Psoas muscle (tissue), 8 donors: ENCODE results near the gene CCER1. TPM values are rescaled to one million over a fixed set of nuclear protein-coding genes. Genes with fewer than 3 reads are reported as not detected.

Experiments used
- ATAC-seq, 4 donors: fragments of 200-7000 bp; cut with Tn5 transposase; one replicate each; pipeline ENCODE4 v1.9.1; 2020; ENCODE audit warnings: moderate library complexity in 3 of 4, mild to moderate bottlenecking in 2 of 4
- DNase-seq, 2 donors: peaks; one replicate each; pipeline ENCODE4 v3.0.0-alpha.2; 2020
- H3K27ac ChIP-seq: fragments of 200-600 bp; one replicate; pipeline ENCODE4 v1.8.0; 2022
- H3K27me3 ChIP-seq, 3 donors: fragments of 200-600 bp in 1 of 3; one replicate each; pipeline versions ENCODE4 v1.6.1 to v1.8.0; 2013 to 2022; ENCODE audit warnings: low read length in 2 of 3, mild to moderate bottlenecking in 2 of 3, moderate library complexity in 1 of 3; ENCODE audit not compliant: insufficient read depth in 3 of 3
- H3K36me3 ChIP-seq, 2 donors: fragments of 200-600 bp in 1 of 2; one replicate each; pipeline versions ENCODE4 v1.6.1 to v1.8.0; 2013 to 2022; ENCODE audit warnings: low read depth in 1 of 2, mild to moderate bottlenecking in 1 of 2, moderate library complexity in 1 of 2; ENCODE audit not compliant: insufficient read depth in 1 of 2
- H3K4me1 ChIP-seq: fragments of 200-600 bp; one replicate; pipeline ENCODE4 v1.8.0; 2022
- H3K4me3 ChIP-seq: fragments of 200-600 bp; one replicate; pipeline ENCODE4 v1.8.0; 2022; ENCODE audit warnings: mild to moderate bottlenecking
- H3K9me3 ChIP-seq: fragments of 200-600 bp; one replicate; pipeline ENCODE4 v1.8.0; 2022
- WGBS, 3 donors: extraction: QIAGEN DNeasy Blood & Tissue Kit; methylation state at CpG; one replicate each; pipeline versions ENCODE4 v1.1.6 to v1.1.7; 2013; 5-methylcytosine and 5-hydroxymethylcytosine counted together
- intact Hi-C, 2 donors: fragments of 100-400 bp; cut with DNase I; formaldehyde crosslinking; loops; one replicate each; pipeline versions ENCODE4 v1.11.0 to v1.14.2; 2022
- polyA plus RNA-seq, 3 donors: library from polyadenylated mRNA; stranded (reverse); fragments of 200-250 nt; gene quantifications; one replicate each; pipeline ENCODE4 v1.2.3, GENCODE V29; 2013
- total RNA-seq, 4 donors: library from RNA; stranded (reverse); fragmentation: NEBNext Ultra II Directional in 2 of 4; extraction: Animal tissue kit (Norgen Biotek cat#: 25700) in 2 of 4; gene quantifications; one replicate each; pipeline versions ENCODE4 v1.2.1 to v1.2.4, GENCODE V29; 2021 to 2023
- TF ChIP-seq, protein P1 (sequence below): fragments of 200-600 bp; IDR thresholded peaks from one replicate; pipeline ENCODE4 v1.8.0; 2022; ENCODE audit warnings: antibody characterized with exemption
- donor health status: healthy with polysubstance abuse.
- donor health status: DM: no; HTN: no; CAD: no; lungs with moderate emphysema.
- donor health status: Bipolar disorder and iron deficiency.
- donor health status: healthy.
- donor health status: DM: yes; HTN: yes; CAD: no.
- donor health status: DM: no; HTN: no; CAD: no.
- donor health status: DM: no; HTN: no; CAD: no.
- donor health status: DM: yes; HTN: yes; CAD: no.

CCER1 gene
- total and polyA plus RNA-seq, 7 donors, result not detected

DNA sequence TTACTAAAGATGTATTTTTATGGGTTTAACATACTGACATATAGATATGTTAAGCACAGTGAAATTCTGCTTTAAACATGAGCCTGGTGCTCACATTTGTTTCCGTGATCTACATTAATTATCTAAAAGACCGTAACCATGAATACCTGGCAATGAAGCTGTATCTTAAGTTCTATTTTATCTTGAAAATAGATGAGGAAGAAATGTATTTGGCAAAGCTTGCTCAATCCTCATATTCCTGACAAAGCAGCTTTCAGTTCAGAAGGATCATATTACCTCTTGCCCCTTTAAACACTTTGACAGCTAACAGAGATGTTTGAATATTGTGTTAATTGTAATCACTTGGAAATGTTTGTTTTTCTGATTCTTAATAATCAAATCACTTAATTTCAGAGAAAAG, 40.0 kb upstream of the CCER1 start:
- TF ChIP-seq, protein P1, sequence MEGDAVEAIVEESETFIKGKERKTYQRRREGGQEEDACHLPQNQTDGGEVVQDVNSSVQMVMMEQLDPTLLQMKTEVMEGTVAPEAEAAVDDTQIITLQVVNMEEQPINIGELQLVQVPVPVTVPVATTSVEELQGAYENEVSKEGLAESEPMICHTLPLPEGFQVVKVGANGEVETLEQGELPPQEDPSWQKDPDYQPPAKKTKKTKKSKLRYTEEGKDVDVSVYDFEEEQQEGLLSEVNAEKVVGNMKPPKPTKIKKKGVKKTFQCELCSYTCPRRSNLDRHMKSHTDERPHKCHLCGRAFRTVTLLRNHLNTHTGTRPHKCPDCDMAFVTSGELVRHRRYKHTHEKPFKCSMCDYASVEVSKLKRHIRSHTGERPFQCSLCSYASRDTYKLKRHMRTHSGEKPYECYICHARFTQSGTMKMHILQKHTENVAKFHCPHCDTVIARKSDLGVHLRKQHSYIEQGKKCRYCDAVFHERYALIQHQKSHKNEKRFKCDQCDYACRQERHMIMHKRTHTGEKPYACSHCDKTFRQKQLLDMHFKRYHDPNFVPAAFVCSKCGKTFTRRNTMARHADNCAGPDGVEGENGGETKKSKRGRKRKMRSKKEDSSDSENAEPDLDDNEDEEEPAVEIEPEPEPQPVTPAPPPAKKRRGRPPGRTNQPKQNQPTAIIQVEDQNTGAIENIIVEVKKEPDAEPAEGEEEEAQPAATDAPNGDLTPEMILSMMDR, result no peak
- no peak overlapping the region for H3K4me3 ChIP-seq
- no peaks in the 10 kb centered on the region for H3K4me1 ChIP-seq
- no peak overlapping the region for H3K27ac ChIP-seq
- DNase-seq, result no peak
- H3K36me3 ChIP-seq, result no peaks in the 10 kb centered on the region
- intact Hi-C loops, result no loop called here
- no peak for ATAC-seq
- no peaks in the 10 kb centered on the region for H3K27me3 ChIP-seq
- WGBS, 3 donors, result 47 to 67% (median 58%) methylated on average over 2 of the region's 2 CpGs
- no peaks in the 10 kb centered on the region for H3K9me3 ChIP-seq

DNA sequence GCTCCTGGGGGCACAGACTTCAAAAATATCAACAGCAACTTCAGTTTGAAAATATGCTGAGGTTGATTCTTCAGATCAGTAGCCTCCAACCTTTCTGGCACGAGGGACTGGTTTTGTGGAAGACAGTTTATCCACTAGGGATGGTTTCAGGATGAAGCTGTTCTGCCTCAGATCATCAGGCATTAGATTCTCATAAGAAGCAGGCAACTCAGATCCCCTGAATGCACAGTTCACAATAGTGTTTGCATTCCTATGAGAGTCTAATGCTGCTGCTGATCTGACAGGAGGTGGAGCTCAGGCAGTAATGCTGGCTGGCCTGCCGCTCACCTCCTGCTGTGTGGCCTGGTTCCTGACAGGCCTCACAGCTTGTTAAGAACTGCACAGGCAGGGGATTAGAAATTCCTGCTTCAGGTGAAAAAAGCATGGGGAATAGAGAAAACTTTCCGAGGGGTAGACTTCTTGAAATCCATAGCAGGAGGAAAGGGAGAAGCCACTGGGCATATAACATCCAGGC, 37.0 kb upstream of the CCER1 start:
- intact Hi-C loops, result no loop called here
- DNase-seq, result no peak
- no peaks in the 10 kb centered on the region for H3K27me3 ChIP-seq
- H3K36me3 ChIP-seq, result no peaks in the 10 kb centered on the region
- 83 to 86% (median 86%) methylated on average over 3 of the region's 3 CpGs for WGBS, 3 donors
- H3K27ac ChIP-seq, result no peak overlapping the region
- ATAC-seq, result no peak
- no peak overlapping the region for H3K4me3 ChIP-seq
- H3K9me3 ChIP-seq, result no peaks in the 10 kb centered on the region
- no peaks in the 10 kb centered on the region for H3K4me1 ChIP-seq
- TF ChIP-seq, protein P1, result no peak

DNA sequence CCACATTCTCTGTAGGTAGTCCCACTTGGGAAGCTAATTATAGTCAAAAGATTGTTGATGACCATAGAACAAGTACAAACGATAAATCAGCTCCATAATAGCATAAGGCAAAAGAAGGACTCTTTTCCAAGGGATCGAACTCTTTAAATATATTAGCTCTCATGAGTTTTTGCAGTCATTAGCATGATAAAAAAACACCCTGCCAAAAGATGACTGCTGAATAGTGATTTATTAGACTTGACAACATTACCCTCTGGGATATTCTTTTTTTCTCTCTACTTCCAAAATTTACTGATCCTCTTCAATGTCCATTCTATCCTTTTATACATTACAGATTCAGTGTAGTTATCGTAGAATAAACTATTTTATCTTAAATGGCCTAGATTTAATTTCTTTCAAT, 35.6 kb upstream of the CCER1 start:
- intact Hi-C loops, result no loop called here
- ATAC-seq (no peak), DNase-seq (no peak)
- H3K9me3 ChIP-seq, result peaks cover 5% of the 10 kb centered on the region
- no peak overlapping the region for H3K4me3 ChIP-seq
- TF ChIP-seq, protein P1, result no peak
- WGBS, 3 donors, result 54 to 58% (median 57%) methylated on average over 3 of the region's 3 CpGs
- no peaks in the 10 kb centered on the region for H3K4me1 ChIP-seq
- H3K36me3 ChIP-seq, result no peaks in the 10 kb centered on the region
- no peaks in the 10 kb centered on the region for H3K27me3 ChIP-seq
- H3K27ac ChIP-seq, result no peak overlapping the region

DNA sequence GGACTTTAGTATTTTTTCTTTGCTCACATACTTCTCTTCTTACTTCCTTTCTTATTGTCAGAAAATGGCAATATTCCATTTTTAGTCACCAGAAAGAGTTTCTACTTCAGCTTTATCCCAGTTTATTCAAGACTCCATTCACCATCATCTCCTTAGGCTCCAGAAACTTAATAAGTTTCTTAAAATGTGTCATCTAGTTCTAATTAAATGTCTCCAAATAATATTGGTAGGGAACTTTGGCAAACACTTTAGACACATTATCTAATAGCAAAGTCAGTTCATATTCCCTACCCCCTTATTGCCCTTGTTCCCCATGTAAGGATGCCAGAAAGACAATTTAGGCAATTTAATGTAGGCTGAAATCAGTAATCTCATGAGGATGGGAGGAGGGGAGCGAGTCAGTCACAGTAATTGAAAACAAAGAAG, 34.7 kb upstream of the CCER1 start:
- ATAC-seq (no peak), DNase-seq (no peak)
- H3K9me3 ChIP-seq, result peaks cover 5% of the 10 kb centered on the region
- H3K27ac ChIP-seq, result no peak overlapping the region
- TF ChIP-seq, protein P1, result no peak
- 58 to 66% (median 61%) methylated on average over 1 of the region's 1 CpG for WGBS, 3 donors
- H3K4me3 ChIP-seq, result no peak overlapping the region
- intact Hi-C loops, result loop anchor here in 1 of 2 donors (5.0 kb wide), 1 partner anchor 358 kb away; no protein-coding TSS in a partner anchor
- H3K4me1 ChIP-seq, result no peaks in the 10 kb centered on the region
- H3K27me3 ChIP-seq, result no peaks in the 10 kb centered on the region
- H3K36me3 ChIP-seq, result no peaks in the 10 kb centered on the region

DNA sequence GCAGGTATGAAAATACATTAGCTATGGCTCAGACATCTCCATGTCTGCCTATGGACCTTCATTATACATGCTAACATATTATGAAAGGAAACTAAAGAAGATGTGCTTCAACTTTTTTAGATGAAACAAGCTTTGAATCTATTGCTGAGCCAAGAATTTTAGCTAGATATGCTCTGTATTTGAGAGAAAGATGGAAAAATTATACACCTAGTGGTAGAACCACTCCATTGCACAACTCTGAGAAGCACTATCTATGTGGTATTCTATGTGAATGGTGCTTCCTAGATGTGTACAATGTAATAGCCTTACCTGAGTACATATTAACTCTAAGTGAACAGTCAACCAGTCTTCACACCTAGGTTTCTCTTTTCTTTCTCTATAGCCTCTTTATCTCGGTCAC, 32.5 kb upstream of the CCER1 start:
- Histone ChIP-seq H3K9me3 (peaks cover 5% of the 10 kb centered on the region), H3K4me3 (no peak overlapping the region), H3K27me3 (no peaks in the 10 kb centered on the region), H3K27ac (no peak overlapping the region), H3K4me1 (no peaks in the 10 kb centered on the region), H3K36me3 (no peaks in the 10 kb centered on the region)
- intact Hi-C loops, result loop anchor here in 1 of 2 donors (5.0 kb wide), 1 partner anchor 360 kb away; no protein-coding TSS in a partner anchor
- no peak for ATAC-seq
- no peak for DNase-seq
- 96 to 97% (median 97%) methylated on average over 1 of the region's 1 CpG for WGBS, 3 donors
- TF ChIP-seq, protein P1, result no peak
